Kidney tubule cell (primary cell): ENCODE measurements around the gene CXCL16.

Experiments used
- DNase-seq: peaks from one replicate; pipeline ENCODE4 v3.0.0-alpha.2; 2018; ENCODE audit warnings: low spot score

CXCL16 gene

DNA sequence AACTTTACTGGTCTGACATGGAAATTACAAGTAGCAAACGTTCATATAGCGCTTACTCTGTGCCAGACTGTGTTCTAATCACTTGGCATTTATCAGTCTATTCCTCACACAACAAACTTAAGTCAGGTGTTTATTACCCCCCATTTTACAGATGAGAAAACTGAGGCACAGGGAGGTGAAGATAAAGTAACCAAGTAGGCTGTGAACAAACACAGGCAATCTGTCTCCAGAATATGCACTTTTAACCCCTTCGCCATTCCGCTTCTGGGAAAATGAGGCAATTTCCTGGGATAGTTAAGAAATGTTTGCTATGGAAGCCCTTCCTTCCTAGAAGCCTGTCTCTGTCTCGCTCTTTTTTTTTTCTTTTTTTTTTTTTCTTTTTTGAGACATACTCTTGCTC lies 12.2 kb upstream of the CXCL16 start:
- no peak for DNase-seq

DNA sequence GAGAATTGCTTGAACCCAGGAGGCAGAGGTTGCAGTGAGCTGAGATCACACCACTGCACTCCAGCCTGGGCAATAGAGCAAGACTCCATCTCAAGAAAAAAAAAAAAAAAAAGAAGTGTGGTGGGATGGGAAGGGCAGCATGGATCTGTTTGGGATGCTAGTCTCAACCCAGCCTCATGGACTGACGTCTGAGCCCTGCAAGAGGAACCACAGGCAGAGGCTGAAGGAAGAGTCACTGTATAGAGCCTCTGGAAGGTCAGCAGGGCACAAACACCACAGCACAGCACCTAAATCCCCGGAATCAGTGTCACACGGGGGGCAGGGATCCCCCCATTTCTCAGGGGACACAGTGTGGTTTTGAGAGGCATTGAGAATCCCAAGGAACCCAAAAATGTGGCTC lies 10.9 kb upstream of the CXCL16 start:
- DNase-seq = no peak

DNA sequence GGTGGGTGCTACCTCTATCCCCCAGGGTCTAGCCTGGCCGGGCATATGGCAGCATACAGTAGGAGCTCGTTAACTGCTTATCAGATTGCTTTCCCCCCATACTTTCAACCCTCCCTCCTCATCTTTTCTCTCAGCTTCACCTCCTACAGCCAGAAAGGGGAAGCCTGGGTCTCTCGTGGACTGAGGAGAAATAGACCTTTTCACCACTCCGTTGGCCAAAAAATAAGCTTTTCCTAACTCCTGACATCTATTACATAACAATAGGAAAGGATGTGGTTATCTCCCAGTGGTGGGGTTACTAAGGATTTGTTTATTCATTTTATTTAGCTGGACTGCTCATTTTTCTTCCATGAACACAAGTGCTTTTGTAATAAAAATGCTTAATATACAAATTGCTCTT lies 9.0 kb upstream of the CXCL16 start:
- no peak for DNase-seq

DNA sequence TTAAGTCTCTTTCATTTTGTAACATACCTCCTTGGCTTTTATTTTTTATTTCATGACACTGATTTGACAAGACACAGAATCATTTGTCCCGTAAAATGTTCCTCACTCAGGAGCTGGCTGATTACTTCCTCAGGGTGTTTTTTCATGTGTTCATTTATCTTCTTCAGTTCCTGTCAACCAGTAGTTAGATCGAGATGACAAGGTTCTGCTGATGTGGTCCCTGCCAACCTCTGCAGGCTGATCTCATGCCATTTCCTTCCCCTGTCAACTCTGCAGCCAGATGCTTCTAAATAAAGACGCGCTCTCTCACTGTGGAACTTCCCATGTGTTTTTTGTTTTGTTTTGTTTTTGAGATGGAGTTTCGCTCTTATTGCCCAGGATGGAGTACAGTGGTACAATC lies 8.1 kb upstream of the CXCL16 start:
- DNase-seq = no peak

DNA sequence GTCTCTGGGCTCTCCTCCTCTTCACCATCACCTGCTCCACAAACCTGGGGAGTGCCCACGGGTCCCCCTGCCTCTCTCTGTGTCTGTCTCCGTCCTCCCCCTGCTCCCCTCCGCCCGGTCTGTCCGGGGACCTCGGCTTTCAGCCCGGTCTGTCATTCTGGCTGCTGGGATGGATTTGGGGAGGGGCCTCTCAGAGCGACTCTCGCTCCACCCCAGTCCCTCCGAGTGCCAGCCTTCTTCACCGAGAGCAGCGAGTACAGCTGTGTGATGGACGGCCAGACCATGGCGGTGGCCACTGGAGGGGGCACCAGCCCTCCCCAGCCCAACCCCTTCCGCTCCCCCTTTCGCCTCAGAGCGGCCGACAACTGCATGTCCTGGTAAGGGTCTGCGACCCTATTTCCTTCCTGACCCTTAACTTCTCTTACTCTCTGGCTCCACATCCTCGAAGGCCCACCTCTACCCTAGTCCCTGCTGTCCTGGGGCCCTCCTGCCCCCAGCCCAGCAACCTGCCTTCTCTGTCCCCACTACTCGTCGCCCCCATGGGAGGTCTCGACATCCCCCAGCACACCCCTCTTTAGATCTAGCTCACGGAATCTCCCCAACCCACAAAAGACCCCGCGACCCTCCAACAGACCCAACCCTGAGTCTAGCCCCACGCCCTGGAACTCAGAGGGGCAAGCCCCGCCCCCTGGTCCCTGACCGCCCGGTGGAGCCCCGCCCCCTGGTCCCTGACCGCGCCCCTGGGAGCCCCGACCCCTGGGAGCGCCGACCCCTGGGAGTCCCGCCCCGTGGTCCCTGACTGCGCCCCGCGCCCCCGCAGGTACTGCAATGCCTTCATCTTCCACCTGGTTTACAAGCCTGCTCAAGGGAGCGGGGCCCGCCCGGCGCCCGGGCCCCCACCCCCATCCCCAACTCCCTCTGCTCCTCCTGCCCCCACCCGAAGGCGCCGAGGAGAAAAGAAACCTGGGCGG lies 5.6 kb upstream of the CXCL16 start:
- DNase-seq = no peak

DNA sequence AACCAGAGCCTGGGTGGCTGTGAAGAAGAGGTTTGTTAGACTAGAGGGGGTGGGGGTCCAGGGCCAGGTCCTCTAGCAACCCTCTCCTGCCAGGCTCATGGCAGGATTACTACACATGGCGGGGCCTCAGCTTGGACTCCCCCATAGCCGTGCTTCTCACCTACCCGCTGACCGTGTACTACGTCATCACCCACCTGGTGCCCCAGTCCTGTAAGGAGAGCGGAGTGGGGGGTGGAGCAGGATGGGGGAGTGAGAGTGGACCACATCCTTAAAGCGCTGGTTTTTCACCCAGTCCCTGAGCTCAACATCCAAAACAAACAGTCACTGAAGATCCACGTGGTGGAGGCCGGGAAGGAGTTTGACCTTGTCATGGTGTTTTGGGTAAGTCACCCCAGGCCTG lies 4.2 kb upstream of the CXCL16 start:
- DNase-seq = no peak

DNA sequence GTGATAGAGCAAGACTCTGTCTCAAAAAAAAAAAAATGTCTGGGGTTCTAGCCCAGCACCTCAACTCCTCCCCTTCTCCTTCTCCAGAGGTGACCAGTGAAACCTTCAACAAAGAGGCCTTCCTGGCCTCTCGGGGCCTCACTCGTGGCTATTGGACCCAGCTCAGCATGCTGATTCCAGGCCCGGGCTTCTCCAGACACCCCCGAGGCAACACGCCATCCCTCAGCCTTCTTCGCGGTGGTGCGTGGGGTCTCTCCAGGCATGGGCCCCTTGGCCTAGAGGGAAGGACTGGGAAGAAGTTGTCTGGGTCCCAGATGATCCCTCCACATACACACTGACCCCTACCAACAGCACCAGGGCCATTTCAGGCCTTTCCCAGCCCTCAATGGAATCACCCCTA lies 3.5 kb upstream of the CXCL16 start:
- no peak for DNase-seq

DNA sequence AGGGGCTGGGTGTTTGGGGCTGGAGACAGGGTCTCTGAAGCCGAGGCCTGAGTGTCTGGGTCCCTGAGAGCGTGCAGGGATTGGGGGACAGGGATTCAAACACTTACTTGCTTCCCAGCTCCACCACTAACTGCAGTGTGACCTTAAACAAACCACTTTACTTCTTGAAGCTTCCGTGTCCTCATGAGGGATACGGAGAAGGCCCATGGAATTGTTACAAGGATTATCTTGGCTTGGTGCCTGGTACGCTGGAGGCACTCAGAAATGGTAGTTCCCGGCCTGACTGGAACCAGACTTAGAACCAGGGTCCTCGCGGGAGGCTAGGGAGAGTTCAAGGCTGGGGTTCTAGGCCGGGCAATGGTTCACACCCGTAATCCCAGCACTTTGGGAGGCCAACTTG lies 2.9 kb upstream of the CXCL16 start:
- DNase-seq = no peak

DNA sequence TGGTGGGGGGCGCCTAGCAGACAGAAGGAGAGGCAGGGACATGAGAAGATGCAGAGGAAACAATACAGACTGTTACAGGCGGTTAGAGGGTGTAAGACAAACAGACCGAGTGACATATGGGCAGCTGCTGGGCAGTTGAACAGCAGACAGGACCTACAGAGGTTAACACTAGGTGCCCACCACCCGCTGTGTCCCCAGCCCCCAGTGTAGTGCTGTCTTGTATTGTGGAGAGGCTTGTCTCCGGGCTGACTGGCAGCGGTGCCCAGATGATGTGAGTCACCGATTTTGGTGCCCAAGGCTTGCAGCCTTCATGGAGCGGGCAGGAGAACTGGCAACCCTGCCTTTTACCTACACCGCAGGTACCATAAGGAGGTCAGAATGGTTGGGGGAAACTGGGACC lies 2.4 kb upstream of the CXCL16 start:
- no peak for DNase-seq

DNA sequence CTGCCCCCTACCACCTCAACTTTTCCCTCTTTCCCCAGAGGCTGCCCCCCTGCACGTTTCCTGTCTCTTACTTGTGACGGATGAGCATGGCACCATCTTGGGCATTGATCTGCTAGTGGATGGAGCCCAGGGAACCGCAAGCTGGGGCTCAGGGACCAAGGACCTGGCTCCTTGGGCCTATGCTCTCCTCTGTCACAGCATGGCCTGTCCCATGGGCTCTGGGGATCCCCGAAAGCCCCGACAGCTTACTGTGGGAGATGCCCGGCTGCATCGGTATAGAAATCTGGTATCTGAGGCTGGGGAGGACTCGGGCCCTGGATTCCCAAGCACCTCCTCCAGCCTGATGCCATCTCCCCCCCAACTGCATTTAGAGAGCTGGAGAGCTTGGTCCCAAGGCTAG lies 1.8 kb upstream of the CXCL16 start:
- no peak for DNase-seq

DNA sequence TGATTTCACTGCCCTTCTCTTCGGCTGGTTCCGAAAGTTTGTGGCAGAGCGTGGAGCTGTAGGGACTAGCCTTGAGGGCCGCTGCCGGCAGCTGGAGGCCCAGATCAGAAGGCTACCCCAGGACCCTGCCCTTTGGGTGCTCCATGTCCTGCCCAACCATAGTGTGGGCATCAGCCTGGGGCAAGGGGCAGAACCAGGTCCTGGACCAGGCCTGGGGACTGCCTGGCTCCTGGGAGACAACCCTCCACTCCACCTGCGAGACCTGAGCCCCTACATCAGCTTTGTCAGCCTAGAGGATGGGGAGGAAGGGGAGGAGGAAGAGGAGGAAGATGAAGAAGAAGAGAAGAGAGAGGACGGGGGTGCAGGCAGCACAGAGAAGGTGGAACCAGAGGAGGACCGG lies 856 bp upstream of the CXCL16 start:
- no peak for DNase-seq

DNA sequence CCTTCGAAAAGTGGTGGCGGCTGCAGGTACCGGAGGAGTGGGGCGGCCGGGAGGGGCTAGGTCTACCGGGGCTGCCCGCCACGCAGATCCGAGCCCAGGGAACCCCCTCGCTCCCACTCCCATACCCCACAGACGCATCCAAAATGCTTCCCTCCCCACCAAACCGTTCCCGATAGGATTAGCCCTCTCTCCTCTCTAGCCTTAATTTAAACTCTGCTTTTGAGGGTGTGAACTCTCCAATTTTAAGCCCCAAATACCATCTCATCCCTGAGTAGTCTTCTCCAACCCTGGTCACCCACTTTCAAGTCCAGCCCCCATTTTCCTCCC lies 260 bp upstream of the CXCL16 start:
- no peak for DNase-seq

DNA sequence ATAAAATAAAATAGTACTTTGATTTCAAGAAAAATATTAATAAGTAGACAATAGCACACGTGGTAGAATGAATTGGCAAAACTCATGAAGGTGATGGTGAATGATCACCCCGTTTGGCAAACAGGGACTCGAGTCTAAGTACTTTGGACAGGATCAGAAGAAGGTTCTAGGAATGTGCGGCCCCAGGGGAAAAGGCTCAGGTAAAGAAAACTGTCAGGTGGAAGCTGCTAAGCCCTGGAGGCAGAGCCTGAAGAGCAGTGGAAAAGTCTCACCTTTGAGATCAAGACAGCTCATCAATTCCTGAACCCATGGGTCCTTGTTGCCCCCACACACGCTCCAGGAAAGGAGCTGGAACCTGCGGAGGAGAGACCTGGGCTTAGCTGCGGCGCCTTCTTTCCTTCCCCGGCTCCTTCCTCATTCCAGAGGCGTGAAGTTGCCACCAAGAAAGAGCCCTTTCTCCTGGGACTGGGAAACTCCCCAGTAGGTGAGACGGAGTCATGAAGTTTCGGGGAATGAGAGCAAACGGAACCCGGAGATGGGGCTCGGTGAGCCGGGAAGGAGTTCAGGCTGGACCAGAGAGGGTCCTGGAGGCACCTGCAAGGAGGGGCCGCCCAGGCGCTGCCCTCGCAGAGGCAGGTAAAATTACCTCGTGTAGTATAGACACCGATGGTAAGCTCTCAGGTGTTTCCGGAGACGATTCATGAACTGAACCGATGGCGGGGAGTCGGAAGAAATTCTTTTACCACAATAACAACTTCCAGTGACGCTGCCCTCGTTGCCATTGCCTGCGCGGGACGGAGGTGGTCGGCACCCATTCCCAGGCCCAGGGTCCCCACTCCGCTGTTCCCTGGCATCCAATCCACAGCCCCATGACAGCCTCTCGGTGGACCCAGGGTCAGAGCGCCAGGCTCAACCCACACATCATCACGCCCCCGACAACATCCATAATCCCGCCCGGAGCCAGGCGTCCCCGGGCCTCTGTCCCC lies 1.3 kb downstream of the CXCL16 start:
- peak; percentile 96 for DNase-seq

DNA sequence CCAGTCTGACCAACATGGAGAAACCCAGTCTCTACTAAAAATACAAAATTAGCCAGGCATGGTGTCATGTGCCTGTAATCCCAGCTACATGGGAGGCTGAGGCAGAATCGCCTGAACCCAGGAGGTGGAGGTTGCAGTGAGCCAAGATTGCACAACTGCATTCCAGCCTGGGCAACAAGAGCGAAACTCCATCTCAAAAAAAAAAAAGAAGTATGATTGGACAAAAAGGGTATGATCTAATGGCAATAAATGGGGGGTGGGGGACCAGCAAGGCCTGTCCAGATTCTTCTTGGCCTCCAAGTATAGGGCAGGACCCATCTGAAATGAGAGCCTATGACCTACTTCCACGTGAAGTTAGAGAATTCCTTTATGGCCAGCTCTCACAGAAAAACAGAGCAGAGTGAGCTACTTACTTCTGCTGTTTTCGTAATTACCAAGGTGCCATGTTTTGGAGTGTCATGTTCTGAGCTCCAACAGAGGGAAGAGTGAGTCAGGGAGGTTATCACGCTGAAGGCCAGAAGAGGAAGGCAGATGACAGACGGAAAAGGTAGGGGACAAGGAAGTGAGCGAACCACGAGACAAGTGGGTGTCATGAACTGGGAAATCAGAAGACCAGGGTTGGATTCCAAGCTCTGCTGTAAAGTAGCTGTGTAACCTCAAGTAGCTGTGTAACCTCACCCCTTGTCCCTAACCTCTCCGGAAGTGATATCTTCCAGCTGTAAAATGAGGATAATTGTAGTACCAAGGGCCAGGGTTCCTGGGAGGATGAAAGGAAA lies 3.7 kb downstream of the CXCL16 start:
- DNase-seq = peak; percentile 57

DNA sequence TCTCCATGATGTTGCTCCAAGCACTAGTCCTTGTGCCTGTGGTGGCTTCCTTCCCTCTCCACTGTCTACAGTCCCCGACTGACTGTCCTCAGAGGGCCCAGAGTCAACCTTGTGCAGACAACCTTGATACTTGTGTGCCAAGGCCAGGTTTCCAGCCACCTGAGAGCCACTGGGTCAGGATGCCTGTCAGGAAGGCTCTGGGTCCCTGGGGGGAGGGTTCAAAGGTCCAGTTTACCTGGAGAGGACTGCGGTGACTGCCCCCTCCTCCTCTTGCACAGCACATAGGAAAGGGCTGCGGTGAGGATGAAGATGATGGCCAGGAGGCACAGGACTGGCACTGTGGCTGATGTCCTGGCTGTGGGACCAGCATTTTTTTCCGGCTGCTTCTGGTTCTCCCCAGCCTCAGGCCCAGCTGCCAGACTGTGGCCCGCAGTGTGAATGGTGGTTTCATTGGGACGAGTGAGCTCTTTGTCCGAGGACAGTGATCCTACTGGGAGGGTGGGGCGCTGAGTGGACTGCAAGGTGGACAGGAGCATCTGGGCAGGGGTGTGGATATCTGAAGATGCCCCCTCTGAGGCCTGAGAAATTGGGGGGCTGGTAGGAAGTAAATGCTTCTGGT lies 4.8 kb downstream of the CXCL16 start:
- DNase-seq = no peak

DNA sequence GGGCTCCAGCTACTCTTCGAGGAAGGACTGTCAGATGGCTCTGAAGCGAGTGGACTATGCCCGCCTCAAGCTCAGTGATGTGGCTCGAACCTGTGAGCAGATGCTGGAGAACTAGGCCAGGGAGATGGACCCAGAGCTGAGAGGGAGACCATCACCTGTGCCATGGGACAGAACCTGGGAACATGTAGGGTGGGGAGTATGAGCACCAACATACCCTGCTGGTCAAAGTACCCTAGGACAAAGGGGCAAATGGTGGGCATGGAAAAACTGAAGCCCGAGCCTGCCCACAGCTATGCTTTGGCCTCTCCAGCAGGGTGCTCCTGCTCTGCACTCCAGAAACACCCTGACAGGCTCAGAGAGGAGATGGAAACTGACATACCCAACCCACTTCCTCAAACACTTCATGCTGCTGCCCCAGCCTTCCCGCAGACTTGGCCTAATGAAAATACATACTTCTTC lies 6.6 kb downstream of the CXCL16 start:
- DNase-seq = no peak

DNA sequence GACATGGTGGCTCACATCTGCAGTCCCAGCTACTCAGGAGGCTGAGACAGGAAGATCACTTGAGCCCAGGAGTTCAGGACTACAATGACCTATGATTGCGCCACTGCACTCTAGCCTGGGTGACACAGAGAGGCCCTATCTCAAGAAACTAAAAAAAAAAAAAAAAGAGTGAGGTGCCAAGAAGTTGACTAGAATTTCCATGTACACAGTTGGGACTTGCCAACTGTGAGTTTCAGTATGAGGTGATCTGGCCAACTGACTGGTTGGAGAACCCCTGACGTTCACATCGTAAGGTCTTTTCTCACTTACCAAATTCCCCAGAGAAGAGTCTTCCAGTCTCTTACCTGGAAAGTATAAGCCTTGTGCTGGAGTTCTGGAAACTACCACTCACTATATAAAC lies 11.6 kb downstream of the CXCL16 start:
- DNase-seq = no peak

DNA sequence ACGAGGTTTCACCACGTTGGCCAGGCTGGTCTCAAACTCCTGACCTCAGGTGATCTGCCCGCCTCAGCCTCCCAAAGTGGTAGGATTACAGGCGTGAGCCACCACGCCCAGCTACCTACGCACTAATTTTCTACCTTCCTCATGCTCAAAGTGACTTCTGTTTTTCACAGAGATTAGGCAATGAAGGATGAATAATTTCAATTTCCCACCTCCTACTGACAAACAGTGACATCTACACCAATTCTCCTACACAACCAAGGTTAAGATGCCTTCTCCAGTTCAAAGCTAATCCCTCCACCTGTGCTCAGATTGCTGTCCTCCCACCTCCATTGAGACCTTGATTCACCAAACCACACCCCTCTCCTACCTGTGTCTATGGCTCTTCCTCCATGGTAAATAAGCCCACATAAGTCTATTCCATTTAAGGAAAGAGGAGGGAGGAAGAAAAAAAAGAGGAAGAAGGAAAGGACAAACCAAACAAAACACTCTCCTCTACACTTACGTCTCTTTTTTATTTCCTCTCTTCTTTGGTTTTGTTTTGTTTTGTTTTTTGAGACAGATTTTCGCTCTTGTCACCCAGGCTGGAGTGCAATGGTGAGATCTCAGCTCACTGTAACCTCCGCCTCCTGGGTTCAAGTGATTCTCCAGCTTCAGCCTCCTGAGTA lies 13.9 kb downstream of the CXCL16 start:
- no peak for DNase-seq

DNA sequence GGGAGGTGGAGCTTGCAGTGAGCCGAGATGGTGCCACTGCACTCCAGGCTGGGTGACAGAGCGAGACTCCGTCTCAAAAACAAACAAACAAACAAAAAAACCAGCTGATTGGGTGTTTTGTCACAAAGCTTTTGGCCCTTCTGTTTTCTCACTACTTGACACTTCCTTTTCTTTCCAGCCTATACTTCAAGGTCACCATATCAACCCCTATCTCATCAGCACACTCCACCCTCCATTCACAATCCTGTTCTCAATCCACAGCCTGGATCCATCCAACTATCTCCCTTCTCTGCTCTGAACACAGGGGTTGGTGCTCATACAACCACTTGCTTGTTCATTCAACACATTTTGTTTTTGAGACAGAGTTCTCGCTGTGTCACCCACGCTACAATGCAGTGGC lies 15.1 kb downstream of the CXCL16 start:
- no peak for DNase-seq

DNA sequence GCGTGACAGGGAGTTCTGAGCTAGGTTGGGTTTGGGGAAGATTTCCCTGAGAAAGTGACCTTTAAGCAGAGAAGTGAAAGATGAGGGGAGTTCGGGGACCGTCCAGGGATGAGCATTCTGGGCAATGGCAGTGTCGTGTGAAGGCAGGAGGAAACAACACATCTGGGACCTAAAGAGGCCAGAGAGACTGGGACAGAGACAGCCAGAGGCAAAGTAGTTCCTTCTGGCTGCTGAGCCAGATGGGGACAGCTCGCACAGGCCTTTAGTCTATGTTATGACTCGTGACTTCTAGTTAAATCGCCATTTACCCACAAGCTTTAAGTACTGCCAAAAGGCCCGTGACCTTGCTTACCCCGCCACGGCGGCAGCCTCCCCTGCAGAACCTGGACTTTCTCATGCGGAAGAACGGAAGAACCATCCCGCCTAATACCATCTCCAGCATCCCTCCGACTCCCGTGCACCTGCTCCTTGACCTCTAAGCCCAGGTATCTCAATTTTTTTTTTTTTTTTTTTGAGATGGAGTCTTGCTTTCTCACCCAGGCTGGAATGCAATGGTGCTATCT lies 17.0 kb downstream of the CXCL16 start:
- no peak for DNase-seq
